HL-60 (cell line): ENCODE data around the gene SDC1.

Source experiments
- DNase-seq, 2 experiments: peaks; one replicate each; pipeline ENCODE4 v3.0.0-alpha.2; 2010 to 2020; ENCODE audit warnings: low read depth in 1 of 2, low spot score in 1 of 2
- H3K27ac ChIP-seq: fragments of 250-450 bp; sonication (Bioruptor Pico); replicated peaks from 2 replicates; pipeline ENCODE4 v1.5.1; 2020; ENCODE audit warnings: mild to moderate bottlenecking, moderate library complexity
- H3K27me3 ChIP-seq: fragments of 250-450 bp; sonication (Bioruptor Pico); 2 replicates; pipeline ENCODE4 v1.5.1; 2021; ENCODE audit warnings: mild to moderate bottlenecking, moderate library complexity; ENCODE audit not compliant: insufficient read depth, poor library complexity, severe bottlenecking
- H3K4me3 ChIP-seq: replicated peaks from 2 replicates; pipeline ENCODE4 v1.5.1; 2011; ENCODE audit warnings: mild to moderate bottlenecking, control low read depth, low read length; ENCODE audit not compliant: insufficient read depth
- GABPA ChIP-seq: IDR thresholded peaks from 2 replicates; pipeline ENCODE4 v1.6.1; 2012; ENCODE audit warnings: low read depth
- POLR2AphosphoS5 ChIP-seq: IDR thresholded peaks from 2 replicates; pipeline ENCODE4 v1.6.1; 2012; ENCODE audit warnings: low read depth
- SPI1 ChIP-seq: IDR thresholded peaks from 2 replicates; pipeline ENCODE4 v1.6.1; 2012; ENCODE audit warnings: low read depth, mild to moderate bottlenecking, borderline replicate concordance
- TF ChIP-seq, protein P1 (sequence below): IDR thresholded peaks from one replicate; pipeline ENCODE4 v1.5.1; 2011; ENCODE audit warnings: low read length, control low read depth, inconsistent platforms; ENCODE audit not compliant: insufficient read depth
- TF ChIP-seq, protein P2 (sequence below): IDR thresholded peaks from 2 replicates; pipeline ENCODE4 v1.6.1; 2012; ENCODE audit warnings: low read depth; ENCODE audit not compliant: insufficient replicate concordance

Gene SDC1

DNA sequence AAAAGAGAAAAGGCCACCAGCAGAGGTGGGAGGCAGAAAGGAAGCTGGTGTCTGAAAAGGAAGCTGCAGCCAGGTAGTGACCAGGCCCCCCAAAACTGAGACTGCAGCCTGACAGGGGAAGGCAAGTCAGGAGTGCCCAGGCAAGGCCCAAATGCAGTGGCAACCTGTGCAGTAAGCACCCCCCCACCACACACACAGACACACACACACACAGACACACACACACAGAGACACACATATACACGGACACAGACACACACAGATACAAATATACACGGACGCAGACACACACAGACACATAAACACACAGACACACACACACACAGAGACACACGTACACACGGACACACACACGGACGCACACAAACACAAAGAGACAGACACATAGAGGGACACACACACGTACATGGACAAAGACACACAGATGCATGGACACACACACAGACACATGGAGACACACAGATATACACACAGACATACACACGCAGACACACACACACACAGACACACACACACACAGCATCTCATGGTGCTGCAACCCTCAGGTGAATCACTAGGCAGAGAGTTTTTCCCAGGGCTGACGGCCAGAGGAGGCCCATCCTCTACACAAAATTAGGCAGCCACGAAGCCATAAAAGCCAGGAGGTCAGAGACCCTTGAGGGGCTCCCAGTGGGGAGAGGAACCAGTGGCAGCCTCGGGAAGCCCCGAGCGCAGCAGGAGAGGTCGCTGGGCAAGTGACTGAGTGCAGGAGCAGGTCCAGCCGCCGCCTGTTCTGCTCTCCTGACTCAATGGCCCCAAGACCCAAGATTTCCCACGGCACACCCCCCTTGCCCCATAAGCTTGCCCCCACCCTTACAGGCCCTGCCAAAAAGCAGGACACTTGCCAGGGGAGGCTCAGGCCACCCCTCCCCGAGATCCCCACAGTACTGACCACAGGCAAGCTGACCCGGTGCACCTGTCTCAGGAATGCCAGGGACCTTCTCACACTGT is 6.3 kb downstream of the SDC1 start:
- no peak overlapping the region for H3K4me3 ChIP-seq
- no peak overlapping the region for H3K27ac ChIP-seq
- H3K27me3 ChIP-seq = peaks cover 16% of the 10 kb centered on the region
- TF ChIP-seq SPI1 (no peak), GABPA (no peak)
- DNase-seq = no peak

DNA sequence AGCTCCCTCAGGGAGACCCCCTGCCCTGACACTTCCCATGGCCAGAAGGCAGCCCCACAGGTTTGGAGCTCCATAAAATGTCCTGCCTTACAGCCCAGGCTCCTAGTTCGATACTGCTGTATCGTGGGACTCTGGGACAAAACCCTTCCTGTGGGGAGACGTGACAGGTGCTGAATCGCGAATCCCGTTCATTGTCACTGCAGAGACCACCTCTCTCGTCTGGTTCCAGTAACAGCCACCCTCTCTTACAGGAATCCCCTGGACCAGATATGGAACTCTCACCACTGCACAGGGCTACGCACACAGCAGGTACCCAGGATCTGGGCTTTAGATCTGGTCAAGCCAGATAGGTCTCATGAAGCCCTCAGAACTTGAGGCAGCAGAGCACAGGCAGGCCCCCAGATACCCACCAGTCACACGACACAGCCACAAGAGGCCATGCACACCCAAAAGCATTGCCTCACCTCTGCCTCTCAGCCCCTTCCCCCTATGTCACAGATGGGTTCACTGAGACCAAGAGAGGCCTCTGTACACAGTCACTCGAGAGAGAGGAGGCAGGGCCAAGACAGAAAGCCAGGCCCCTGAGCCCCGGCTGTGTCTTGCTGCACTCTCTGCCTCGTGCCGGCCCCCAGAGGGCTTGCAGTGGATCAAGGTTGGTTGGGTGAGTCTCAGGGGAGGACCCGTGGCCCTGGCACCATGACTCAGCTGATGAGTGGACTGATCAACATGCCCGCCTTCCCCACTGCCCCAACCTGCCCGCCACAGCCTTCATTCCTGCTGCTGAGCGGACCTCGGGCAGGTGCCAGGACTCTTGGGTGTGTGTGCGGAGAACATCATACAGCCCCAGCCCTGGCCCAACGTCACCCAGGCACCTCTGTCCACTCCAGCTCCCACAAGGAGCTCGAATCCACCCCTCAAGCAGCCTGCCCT is 7.6 kb downstream of the SDC1 start:
- TF ChIP-seq GABPA = no peak
- TF ChIP-seq, protein P1, sequence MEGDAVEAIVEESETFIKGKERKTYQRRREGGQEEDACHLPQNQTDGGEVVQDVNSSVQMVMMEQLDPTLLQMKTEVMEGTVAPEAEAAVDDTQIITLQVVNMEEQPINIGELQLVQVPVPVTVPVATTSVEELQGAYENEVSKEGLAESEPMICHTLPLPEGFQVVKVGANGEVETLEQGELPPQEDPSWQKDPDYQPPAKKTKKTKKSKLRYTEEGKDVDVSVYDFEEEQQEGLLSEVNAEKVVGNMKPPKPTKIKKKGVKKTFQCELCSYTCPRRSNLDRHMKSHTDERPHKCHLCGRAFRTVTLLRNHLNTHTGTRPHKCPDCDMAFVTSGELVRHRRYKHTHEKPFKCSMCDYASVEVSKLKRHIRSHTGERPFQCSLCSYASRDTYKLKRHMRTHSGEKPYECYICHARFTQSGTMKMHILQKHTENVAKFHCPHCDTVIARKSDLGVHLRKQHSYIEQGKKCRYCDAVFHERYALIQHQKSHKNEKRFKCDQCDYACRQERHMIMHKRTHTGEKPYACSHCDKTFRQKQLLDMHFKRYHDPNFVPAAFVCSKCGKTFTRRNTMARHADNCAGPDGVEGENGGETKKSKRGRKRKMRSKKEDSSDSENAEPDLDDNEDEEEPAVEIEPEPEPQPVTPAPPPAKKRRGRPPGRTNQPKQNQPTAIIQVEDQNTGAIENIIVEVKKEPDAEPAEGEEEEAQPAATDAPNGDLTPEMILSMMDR = no peak
- TF ChIP-seq POLR2AphosphoS5 = no peak
- no peak for TF ChIP-seq SPI1
- TF ChIP-seq, protein P2, sequence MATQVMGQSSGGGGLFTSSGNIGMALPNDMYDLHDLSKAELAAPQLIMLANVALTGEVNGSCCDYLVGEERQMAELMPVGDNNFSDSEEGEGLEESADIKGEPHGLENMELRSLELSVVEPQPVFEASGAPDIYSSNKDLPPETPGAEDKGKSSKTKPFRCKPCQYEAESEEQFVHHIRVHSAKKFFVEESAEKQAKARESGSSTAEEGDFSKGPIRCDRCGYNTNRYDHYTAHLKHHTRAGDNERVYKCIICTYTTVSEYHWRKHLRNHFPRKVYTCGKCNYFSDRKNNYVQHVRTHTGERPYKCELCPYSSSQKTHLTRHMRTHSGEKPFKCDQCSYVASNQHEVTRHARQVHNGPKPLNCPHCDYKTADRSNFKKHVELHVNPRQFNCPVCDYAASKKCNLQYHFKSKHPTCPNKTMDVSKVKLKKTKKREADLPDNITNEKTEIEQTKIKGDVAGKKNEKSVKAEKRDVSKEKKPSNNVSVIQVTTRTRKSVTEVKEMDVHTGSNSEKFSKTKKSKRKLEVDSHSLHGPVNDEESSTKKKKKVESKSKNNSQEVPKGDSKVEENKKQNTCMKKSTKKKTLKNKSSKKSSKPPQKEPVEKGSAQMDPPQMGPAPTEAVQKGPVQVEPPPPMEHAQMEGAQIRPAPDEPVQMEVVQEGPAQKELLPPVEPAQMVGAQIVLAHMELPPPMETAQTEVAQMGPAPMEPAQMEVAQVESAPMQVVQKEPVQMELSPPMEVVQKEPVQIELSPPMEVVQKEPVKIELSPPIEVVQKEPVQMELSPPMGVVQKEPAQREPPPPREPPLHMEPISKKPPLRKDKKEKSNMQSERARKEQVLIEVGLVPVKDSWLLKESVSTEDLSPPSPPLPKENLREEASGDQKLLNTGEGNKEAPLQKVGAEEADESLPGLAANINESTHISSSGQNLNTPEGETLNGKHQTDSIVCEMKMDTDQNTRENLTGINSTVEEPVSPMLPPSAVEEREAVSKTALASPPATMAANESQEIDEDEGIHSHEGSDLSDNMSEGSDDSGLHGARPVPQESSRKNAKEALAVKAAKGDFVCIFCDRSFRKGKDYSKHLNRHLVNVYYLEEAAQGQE = no peak
- Histone ChIP-seq H3K4me3 (no peak overlapping the region), H3K27ac (no peak overlapping the region), H3K27me3 (peaks cover 6% of the 10 kb centered on the region)
- DNase-seq = no peak

DNA sequence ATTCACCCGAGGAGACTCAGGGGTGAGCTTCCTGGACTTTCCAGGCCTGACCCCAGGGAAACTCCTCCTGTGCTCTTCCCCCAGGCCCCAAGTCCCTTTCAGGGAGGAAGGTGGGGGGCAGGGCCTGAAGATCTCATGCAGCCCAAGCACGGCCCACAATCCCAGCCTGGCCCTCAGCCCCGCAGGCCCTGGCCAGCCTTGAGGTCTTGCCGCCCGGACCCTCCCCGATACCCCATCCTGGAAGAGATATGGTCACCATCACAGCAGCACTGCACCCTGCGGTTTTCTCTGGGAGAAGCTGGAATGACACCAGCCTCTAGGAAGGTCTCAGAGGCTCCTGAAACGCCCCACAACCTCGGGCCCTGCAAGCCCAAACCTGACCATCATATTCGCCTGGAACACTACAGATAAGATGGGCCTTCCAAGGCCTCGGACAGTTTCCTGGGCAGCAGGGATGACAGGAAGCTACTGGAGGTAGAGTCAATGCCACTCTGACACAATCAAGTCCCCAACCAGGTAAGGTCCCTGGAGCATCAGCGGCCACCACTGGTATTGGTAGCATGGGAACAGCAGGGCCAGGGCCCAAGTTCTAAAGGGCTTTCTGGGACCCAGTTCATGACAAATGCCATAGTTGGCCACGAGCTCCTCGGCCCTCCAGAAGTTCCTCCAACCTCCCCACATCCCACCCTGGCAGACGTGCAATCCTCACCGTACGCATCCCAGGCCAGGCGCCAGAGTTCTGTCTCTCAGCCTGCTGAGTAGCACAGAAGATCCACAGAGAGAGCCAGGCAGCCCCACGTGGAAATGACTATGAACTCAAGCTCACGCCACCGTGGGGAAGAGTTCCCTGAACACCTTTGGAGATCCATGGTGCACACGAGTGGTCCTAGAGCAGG is 8.6 kb downstream of the SDC1 start:
- TF ChIP-seq, protein P1 = no peak
- TF ChIP-seq SPI1 (no peak), GABPA (no peak), POLR2AphosphoS5 (no peak)
- TF ChIP-seq, protein P2 = no peak
- H3K4me3 ChIP-seq = no peak overlapping the region
- no peaks in the 10 kb centered on the region for H3K27me3 ChIP-seq
- H3K27ac ChIP-seq = no peak overlapping the region
- no peak for DNase-seq
